Activated CD4-positive, alpha-beta T cell treated with anti-CD3 and anti-CD28 coated beads, Interleukin-2, Interleukin-6, amounts not matched to agents 100 ng/mL and 50 ng/mL, durations not matched to agents 16 hours and 8 hours (primary cell): ENCODE results near the gene DGKD.

ENCODE experiments used
- DNase-seq: peaks from one replicate; pipeline ENCODE4 v3.0.0-alpha.2; 2020

The DGKD gene

DNA sequence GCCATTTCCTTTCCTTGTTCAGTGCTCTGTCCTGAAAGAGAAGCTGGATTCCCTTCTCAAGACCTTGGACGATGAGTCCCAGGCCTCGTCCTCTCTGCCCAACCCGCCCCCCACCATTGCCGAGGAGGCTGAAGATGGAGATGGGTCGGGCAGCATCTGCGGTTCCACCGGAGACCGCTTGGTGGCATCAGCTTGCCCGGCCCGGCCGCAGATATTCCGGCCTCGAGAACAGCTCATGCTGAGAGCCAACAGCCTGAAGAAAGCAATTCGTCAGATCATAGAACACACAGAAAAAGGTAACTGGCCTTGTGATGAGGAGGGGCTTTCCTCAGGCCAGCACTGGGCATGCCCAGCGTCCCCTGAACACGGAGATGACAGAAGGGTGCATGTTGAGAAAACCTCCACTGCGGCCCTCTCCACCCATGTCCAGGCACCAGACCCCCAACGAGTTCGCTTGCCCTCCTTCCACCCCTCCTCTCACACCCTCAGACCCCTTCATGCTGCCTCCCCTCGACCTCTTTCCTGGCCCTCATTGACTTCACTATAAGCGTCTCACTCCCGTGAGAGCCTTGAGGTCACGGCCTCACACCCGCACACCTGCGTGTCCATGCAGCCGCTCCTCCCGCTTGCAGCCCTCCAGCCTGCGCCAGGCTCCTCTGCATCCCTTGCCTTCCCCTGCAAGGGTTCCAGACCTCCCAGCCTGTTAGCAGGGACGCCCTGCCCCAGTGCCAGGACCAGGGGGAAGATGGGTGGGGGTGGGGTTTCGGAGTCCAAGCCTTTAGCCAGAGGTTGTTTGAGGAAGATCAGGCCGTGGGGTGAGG lies 95.0 kb downstream of the DGKD start:
- no peak for DNase-seq

GRCh38 chr2:233449921-233450863 lies 95.9 kb downstream of the DGKD start:
- no peak for DNase-seq

DNA sequence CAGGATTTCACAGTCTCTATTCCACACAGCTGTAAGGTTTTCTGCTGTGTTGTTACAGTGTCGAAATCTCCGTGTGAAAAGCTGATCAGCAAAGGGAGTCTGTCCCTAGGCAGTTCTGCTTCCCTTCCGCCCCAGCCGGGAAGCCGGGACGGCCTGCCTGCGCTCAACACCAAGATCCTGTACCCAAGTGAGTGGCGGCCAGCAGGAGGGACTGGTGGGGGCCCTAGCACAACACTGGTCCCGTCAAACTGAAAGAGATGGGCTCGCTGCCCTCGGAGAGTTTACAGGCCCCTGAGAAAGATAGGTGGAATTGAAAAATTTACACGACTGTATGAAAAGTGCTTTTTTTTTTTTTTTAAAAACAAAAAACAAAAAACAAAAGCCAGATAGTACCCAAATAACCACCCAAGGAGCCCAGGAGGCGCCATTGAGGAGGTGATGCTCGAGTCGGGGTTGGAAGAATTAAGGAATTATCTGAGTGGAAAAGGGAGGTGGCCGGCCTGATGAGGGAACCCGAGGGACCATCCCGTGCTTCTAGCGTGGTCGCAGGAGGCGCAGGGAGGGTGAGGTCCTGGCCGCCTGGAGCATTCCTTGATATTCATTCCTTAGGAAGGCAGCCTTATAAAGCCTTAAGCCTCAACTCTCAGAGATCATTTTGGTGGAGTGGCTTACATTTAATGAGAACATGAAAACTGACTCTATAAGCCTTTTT lies 96.7 kb downstream of the DGKD start:
- DNase-seq: no peak

- DNase-seq: no peak
These were observed 97.7 kb downstream of the DGKD start for GRCh38 chr2:233451950-233452349.

- no peak for DNase-seq
These were observed 99.0 kb downstream of the DGKD start for GRCh38 chr2:233453111-233453915.

- no peak for DNase-seq
These were observed 99.6 kb downstream of the DGKD start for GRCh38 chr2:233453916-233454315.

DNA sequence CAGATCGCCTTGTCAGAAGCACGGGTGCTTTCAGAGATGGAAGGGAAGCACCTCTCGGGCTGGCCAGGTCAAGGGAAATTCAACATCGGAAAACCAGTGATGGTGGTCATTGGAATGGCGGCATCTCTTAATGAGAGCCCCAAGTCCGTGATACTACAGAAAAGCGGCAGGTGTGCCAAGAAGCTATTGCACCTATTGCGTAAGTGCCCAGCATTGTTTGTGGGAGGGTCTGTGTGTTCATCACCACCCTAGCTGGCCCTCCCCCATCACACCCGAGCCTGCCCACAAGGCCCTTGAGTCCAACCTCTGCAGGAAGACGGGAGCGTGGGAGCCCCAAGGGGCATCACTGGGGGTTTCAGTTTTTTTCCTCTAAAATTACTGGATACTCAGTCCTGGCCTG lies 100.7 kb downstream of the DGKD start:
- DNase-seq: no peak

DNA sequence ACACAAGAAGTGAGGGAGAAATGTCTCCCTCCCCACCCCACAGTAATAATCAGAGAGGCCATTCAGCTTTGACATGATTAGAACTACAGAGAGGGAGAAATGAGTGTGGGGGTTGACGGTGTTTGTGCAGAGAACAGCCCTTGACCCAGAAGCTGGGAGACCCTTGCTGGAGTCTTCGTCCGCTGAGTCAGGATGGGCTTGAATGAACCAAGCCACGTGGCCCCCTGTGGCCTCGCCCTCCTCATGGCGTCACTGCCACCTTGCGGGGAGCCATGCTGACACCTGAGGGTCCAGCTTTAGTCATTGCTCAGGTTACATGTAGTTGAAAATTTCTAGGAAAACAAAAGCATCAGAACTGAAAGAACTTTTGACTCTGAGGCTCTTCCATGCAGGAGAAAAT lies 101.2 kb downstream of the DGKD start:
- no peak for DNase-seq

DNA sequence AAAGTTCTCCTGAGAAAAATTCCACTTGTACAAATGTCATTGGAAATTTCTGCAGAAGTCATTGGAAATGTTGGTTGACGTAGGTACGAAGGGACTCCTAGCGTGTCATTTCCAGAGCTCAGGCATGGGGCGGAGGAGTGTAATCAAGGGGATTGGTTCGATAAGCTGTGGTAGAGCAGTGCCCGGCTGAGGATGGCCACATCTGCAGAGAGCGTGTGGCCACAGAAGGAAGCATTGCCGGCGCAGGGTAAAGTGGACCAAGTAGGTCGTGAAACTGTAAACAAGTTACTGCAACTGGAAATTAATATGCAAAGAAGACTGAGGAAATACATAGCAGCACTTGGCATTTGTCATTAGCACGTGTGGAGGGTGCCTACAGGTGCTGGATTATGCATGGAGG lies 101.8 kb downstream of the DGKD start:
- DNase-seq: no peak

DNA sequence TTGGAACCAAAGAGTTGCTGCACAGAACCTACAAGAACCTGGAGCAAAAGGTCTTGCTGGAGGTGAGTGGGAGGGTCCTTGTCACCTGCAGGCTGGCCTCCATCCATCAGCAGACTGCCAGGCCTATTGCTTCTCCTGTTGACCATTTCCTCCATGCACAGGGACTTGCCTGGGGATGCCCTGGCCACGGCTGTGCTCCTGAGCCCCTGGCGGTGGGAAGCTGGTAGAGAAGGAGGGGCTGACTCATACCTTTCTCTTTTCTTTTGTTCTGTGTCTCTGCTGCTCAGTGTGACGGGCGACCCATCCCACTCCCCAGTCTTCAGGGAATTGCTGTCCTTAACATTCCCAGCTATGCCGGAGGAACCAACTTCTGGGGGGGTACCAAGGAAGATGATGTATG lies 102.6 kb downstream of the DGKD start:
- no peak for DNase-seq

- DNase-seq: no peak
These were observed 103.1 kb downstream of the DGKD start for GRCh38 chr2:233457356-233457755.

GRCh38 chr2:233458031-233458610 lies 103.8 kb downstream of the DGKD start:
- DNase-seq: no peak

DNA sequence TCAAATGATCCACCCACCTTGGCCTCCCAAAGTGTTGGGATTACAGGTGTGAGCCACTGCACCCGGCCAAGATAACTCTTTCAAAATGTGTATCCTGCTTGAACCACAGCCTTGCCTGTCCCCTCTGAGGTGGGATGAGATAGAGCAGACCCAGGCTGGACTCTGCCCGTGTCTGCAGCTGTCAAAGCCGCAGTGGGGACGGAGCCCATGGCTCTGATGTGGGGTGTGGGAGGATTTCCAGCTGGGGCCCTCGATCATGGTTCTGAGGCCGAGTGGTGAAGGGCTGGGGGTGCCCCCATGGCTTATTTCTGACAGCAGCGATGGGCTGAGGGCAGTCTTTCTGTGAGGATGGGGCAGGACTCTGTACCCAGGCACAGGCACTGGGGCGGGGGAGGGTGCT lies 104.5 kb downstream of the DGKD start:
- no peak for DNase-seq

GRCh38 chr2:233459426-233459825 lies 105.1 kb downstream of the DGKD start:
- no peak for DNase-seq

DNA sequence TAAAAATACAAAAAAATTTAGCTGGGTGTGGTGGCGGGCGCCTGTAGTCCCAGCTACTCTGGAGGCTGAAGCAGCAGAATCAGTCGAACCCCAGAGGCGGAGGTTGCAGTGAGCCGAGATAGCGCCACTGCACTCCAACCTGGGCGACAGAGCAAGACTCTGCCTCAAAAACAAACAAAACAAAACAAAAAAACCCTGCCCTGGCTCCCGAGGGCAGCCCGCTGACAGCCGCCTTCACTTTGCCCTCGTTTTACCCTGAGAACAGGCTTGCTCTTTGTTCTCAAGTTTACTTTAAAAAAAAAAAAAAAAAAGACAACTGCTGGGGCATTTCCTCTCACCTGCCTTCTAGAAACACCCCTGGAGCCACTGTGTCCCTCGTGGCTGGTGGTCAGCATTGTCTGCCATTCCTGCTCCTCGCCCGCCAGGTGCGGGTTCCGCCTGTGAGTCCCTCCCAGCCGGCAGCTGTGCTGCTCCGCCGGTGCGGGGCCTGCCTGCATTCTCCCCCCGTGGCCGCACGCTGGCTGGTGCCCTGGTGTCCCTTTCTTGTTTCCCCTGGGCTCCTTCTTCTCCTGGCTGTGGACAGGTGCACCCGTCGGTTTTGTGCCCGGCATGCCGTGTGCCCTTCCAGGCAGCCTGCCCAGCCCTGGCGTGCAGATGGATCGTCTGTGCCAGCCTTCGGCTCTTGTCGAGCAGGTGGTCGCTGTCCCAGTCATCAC lies 106.6 kb downstream of the DGKD start:
- no peak for DNase-seq

- no peak for DNase-seq
These were observed 107.2 kb downstream of the DGKD start for GRCh38 chr2:233461481-233461891.

DNA sequence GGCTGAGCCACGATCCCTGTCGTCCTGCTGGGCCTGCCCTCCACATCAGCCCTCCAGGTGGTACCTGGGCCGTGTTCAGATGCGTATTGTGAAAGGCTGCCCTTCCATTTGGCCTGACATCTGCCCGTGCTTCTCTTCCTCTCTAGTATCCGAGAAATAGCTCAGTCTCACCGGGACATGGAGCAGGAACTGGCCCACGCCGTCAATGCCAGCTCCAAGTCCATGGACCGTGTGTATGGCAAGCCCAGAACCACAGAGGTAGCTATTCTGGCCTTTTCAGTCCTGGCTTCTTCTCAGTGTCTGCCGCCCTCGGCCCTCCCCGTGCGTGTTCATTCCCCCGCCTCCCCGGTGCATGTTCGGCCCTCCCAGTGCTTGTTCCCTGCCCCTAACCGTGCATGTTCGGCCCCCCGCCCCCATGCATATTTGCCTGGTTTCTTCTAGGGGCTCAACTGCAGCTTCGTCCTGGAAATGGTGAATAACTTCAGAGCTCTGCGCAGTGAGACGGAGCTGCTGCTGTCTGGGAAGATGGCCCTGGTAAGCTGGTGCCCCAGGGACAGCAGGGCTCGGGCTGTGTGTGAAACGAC lies 108.0 kb downstream of the DGKD start:
- no peak for DNase-seq

GRCh38 chr2:233462826-233463470 lies 108.7 kb downstream of the DGKD start:
- DNase-seq: no peak

DNA sequence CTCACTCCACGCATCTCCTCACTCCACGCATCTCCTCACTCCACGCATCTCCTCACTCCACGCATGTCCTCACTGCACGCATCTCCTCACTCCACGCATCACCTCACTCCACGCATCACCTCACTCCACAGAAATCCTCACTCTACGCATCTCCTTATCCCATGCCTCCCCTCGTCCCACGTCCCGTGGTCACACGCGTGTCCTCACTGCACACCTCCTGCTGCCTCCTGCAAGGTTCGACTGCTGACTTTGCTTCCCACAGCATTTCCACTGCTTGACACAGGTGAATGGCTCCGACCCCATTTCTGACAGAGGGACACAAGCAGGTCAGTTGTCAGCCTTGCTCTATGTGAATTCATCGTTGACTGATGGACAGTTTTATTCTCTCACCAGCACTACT lies 109.3 kb downstream of the DGKD start:
- no peak for DNase-seq

GRCh38 chr2:233464056-233464455 lies 109.8 kb downstream of the DGKD start:
- no peak for DNase-seq
